Measurements from ENCODE around the gene GALNT2.
A peak's percentile ranks its signal among the peaks of the same experiment; 100 is the strongest.

Gene GALNT2

GRCh38 chr1:230301322-230301721 is 234.3 kb downstream of the GALNT2 start:
- DNase-seq (ENCODE audit: low read depth) = no peak

- no peak for DNase-seq (ENCODE audit: low read depth)
Observed at GRCh38 chr1:230301822-230302221, 234.8 kb downstream of the GALNT2 start.

GRCh38 chr1:230303069-230303468 is 236.0 kb downstream of the GALNT2 start:
- no peak for DNase-seq (ENCODE audit: low read depth)

- DNase-seq (ENCODE audit: low read depth) = no peak
Observed at GRCh38 chr1:230303822-230304221, 236.8 kb downstream of the GALNT2 start.

- DNase-seq (ENCODE audit: low read depth) = peak; percentile 18
Observed at GRCh38 chr1:230306169-230306568, 239.1 kb downstream of the GALNT2 start.

GRCh38 chr1:230307213-230307612 is 240.2 kb downstream of the GALNT2 start:
- DNase-seq (ENCODE audit: low read depth) = no peak

- DNase-seq (ENCODE audit: low read depth) = no peak
Observed at GRCh38 chr1:230308039-230308438, 241.0 kb downstream of the GALNT2 start.

GRCh38 chr1:230308821-230309220 is 241.8 kb downstream of the GALNT2 start:
- DNase-seq (ENCODE audit: low read depth) = no peak

- DNase-seq (ENCODE audit: low read depth) = no peak
Observed at GRCh38 chr1:230309646-230310177, 242.7 kb downstream of the GALNT2 start.

- peak; percentile 54 for DNase-seq (ENCODE audit: low read depth)
Observed at GRCh38 chr1:230310381-230311163, 243.5 kb downstream of the GALNT2 start.

- DNase-seq (ENCODE audit: low read depth) = no peak
Observed at GRCh38 chr1:230312676-230313075, 245.6 kb downstream of the GALNT2 start.

- no peak for DNase-seq (ENCODE audit: low read depth)
Observed at GRCh38 chr1:230313453-230314141, 246.6 kb downstream of the GALNT2 start.

GRCh38 chr1:230314142-230314470 is 247.1 kb downstream of the GALNT2 start:
- DNase-seq (ENCODE audit: low read depth) = no peak

GRCh38 chr1:230315099-230315498 is 248.1 kb downstream of the GALNT2 start:
- DNase-seq (ENCODE audit: low read depth) = no peak

- no peak for DNase-seq (ENCODE audit: low read depth)
Observed at GRCh38 chr1:230316864-230317745, 250.1 kb downstream of the GALNT2 start.

- no peak for DNase-seq (ENCODE audit: low read depth)
Observed at GRCh38 chr1:230317823-230318819, 251.1 kb downstream of the GALNT2 start.

- no peak for DNase-seq (ENCODE audit: low read depth)
Observed at GRCh38 chr1:230319014-230319747, 252.1 kb downstream of the GALNT2 start.

GRCh38 chr1:230320804-230321203 is 253.8 kb downstream of the GALNT2 start:
- no peak for DNase-seq (ENCODE audit: low read depth)

GRCh38 chr1:230321341-230321740 is 254.3 kb downstream of the GALNT2 start:
- no peak for DNase-seq (ENCODE audit: low read depth)

GRCh38 chr1:230321741-230322420 is 254.8 kb downstream of the GALNT2 start:
- no peak for DNase-seq (ENCODE audit: low read depth)
